AG20443 (cell line): ENCODE results near the gene KY.

Source experiments
- DNase-seq: peaks from one replicate; pipeline ENCODE4 v3.0.0; 2012; ENCODE audit warnings: low spot score, mixed read lengths

KY gene

DNA sequence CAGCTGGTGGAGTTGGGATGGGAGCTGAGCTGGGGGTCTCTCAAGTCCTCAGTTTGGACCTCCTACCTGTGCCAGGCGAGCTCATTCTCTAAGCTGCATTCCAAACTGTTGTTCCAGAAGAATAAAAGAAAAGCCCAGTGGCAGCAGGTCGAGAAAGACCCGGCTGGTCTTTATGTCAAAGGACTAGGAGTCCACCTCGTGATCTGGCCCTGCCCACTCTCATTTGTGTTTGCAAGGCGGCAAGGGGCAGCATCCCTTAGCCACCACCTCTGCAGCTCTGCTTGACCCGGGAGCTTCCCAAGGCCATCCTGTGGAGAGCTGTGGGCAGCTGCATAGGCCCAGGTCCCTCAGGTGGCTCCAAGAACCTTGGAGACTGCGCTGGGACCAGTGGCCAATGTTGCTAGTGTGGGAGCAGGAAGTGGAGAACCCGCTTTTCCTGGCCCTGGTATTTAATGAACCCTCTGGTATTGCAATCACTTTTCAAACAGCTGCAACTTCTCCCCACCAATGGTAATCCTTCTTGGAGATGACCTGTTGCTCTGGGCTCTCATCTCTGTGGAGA, 30.9 kb downstream of the KY start:
- DNase-seq, result no peak

DNA sequence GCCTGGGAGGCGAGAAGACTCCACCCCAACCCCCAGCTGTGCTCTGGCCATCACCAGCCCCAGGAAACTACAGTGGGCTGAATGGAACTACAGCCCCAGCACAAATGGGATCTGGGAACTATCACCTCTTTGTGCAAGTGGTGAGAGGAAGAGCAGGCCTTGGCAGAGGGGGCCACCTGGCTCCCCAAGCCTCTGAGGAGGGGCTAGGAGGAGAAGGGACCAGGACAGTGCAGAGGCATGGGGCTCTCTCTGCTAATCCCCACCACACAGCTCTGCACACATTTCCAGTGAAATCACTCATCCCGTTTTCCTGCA, 31.6 kb downstream of the KY start:
- no peak for DNase-seq

- DNase-seq, result no peak
These were observed 32.1 kb downstream of the KY start for GRCh38 chr3:134618478-134619300.

DNA sequence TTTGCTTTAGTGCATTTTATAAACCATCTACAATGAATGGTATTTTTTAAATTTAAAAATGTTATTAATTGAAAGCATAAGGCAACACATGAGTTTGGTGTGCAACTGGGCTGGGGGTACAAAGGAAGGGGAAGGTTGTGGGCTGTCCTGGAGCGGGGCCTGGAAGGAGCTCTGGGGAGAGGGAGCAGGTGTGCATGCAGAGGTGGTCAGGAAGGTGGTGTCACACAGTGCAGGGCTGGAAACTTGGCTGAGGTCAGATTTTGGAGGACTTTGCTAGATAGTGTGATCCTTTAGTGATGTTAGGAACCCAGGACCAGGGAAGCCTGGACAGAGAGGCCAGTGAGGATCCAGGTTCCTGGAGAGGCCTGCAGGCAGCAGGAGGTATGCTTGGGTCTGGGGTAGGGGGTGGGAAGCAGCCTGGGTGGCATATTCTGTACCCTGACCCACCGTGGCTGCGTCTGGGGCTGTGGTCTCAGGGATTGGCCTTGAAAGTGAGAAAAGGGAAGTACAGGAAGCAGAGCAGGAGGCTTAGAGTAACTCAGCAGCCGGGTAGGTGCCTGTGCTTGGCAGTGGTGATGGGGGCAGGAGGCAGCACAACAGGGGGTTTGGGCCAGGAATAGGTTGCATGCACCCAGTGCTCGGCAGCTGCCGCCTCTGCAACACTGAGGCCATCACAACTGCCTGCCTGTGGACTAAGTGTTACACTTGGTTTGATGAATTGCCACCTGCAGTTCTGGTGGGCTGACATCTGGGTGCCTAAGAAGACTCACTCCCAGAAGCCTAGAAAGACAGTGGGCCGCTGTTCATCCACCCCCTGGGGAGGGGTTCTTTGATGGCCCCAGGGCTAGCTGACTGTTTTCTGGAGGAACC, 33.0 kb downstream of the KY start:
- DNase-seq, result no peak

- no peak for DNase-seq
These were observed 35.1 kb downstream of the KY start for GRCh38 chr3:134615743-134616142.

DNA sequence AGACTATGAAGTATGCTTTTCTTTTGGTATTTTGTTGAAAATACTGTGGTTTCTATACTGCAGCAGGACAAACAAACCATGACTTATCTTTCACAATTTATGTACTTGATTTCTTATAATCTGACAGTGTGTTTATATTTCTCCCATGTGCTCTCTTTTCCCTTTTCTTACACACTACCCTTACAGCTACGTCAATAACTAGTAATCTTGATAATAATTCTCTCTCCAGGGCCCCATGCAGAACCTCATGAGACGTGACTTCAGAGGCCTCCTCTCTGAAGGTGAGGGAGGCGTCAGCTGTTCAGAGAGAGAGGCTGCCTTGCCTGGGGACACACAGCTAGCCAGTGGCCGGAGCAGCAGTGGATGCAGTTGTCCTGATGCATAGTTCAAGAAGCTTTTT, 35.9 kb downstream of the KY start:
- no peak for DNase-seq

GRCh38 chr3:134613006-134613520, 37.8 kb downstream of the KY start:
- no peak for DNase-seq

- no peak for DNase-seq
These were observed 39.3 kb downstream of the KY start for GRCh38 chr3:134611516-134611915.

GRCh38 chr3:134610432-134611385, 40.1 kb downstream of the KY start:
- no peak for DNase-seq

- DNase-seq, result no peak
These were observed 40.9 kb downstream of the KY start for GRCh38 chr3:134609821-134610431.

GRCh38 chr3:134608771-134609435, 41.9 kb downstream of the KY start:
- no peak for DNase-seq

GRCh38 chr3:134608023-134608770, 42.6 kb downstream of the KY start:
- no peak for DNase-seq

DNA sequence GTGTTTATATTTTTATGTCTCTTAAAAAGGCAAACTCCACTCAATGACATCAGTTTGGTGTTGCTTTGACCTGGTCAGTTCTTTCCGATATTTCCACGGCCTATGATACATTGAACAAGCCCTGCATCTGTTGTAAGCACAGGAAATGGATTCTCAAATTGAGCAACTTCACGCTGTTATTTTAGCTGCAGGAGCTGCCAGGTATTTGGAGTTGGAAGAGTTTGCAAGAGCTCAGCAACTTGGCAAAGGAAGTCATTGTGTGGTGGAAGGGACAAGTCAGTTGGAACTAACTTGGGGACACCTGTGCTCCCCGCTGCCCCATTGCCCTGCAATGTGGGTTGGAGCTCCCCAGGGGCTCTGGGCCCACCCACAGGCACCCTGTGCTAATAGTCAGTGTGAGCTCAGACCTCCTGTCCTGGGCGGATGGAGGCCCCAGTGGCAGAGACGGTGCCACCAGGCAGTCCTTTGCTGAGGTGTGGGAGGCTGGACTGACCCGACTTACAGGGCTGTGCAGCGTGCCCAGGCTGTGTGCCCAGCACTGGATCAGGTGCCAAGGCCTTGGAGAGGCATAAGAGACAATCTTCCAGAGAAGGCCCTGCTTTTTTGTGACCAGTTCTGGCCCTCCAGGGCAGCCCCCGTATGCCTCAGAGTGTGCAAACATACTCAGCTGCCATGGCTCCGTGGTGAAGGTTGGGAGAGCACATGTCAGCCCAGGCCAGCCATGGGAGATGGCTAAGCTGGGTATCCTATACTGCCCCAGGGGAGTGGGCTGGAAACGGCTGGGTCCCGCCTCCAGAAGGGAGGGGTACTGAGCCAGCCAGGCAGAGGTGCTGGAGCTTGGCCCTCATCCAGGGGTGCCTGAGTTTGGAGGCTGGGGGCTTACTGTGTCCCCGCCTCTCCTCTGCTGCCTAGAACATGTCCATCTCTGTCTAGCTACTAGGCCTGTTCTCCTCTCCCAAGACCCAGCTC, 43.5 kb downstream of the KY start:
- DNase-seq, result no peak

DNA sequence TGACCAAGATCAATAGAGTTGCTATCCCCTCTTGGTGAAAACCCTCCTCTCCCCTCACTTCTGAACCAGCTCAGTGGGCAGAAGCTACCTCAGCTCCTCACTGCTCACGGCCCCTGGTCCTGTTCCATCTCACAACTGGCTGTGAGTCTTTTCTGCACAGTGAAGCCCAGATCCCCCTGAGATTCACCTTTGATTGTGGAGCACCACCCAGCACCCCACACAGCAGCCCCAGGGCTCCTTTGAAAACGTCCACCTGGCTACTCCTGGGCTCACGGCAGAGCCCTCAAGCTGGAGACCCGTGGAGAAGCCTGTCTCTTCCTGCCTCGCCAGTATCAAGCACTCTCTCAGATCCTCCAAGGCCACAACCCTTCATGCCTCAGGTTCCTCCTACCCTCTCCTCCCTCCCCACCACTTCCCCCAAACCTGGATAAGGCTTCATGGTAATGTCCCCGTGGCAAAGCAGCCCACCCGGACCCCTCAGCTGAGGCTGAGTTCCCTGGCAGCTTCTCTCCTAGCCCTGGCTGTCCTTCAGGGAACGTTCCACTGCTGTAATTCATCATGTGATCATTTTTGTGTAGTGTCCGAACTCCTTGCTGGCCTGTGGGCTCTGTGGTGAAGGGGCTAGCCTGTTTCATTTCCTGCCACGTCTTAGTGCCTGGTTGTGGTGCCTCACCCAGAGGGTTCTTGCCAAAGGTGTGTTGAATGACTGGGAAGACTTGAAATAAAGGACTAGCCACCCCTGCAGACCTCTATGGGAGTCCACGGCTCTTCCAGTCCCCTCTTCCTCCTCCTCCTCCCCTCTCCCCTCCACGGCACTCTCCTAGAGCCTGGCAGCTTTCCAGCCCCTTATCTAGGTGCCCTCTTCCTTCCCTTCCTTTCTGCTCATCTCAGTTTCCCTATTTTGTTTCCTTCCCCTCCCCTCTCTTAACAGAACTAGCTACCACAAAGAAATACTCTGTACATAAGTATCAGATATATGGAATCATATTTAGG, 44.5 kb downstream of the KY start:
- no peak for DNase-seq

GRCh38 chr3:134605556-134605955, 45.3 kb downstream of the KY start:
- DNase-seq, result no peak

- DNase-seq, result no peak
These were observed 46.9 kb downstream of the KY start for GRCh38 chr3:134603956-134604355.

- DNase-seq, result no peak
These were observed 47.3 kb downstream of the KY start for GRCh38 chr3:134603480-134603879.

DNA sequence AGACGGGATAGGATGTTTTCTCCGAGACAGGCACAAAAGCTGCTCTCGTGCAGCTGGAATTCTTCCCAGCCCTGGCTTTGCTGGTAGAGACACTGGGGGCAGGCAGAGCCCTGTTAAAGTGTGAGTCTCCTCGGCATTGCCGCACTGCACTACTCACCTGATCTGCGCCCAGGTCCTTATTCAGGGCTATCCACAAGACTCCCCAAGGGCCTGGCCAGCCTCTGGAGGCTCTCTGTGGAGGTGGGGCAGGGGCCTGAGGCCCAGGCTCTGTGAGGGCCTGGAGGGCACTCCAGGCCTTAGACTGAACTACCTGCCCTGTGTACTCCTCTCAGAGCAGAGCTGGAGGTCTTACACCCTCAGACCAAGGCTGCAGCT, 48.4 kb downstream of the KY start:
- no peak for DNase-seq
